ENCODE measurements around the gene SH3BP2. TPM values are rescaled to one million over a fixed set of nuclear protein-coding genes. Genes with fewer than 3 reads are reported as not detected.
"Not testable (repeated sequence)": the region's sequence is repeated elsewhere in the genome, so short reads cannot be mapped to it uniquely, and the experiment has no call there.

SH3BP2 gene
- total RNA-seq, 4 donors from 2014 or later = 54.8 to 208 (median 102) TPM

- Histone ChIP-seq H3K4me1 (peaks cover 0 to 8% (median 3%) of the 10 kb centered on the region in 4 donors), H3K36me3 (no peaks in the 10 kb centered on the region), H3K27ac (no peak overlapping the region), H3K4me3 (no peak overlapping the region), H3K9me3 (no peaks in the 10 kb centered on the region), H3K27me3 (no peaks in the 10 kb centered on the region)
- DNase-seq = peak in 1 of 3 donors; percentile 28
- no peak for TF ChIP-seq POLR2A (IDR thresholded peaks at IDR 0.05)
- TF ChIP-seq, protein P1, sequence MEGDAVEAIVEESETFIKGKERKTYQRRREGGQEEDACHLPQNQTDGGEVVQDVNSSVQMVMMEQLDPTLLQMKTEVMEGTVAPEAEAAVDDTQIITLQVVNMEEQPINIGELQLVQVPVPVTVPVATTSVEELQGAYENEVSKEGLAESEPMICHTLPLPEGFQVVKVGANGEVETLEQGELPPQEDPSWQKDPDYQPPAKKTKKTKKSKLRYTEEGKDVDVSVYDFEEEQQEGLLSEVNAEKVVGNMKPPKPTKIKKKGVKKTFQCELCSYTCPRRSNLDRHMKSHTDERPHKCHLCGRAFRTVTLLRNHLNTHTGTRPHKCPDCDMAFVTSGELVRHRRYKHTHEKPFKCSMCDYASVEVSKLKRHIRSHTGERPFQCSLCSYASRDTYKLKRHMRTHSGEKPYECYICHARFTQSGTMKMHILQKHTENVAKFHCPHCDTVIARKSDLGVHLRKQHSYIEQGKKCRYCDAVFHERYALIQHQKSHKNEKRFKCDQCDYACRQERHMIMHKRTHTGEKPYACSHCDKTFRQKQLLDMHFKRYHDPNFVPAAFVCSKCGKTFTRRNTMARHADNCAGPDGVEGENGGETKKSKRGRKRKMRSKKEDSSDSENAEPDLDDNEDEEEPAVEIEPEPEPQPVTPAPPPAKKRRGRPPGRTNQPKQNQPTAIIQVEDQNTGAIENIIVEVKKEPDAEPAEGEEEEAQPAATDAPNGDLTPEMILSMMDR (IDR thresholded peaks at IDR 0.05) = no peak
Measured at GRCh38 chr4:2767046-2767704, 25.7 kb upstream of the SH3BP2 start.

- DNase-seq = no peak
- peaks cover 0 to 8% (median 3%) of the 10 kb centered on the region in 4 donors for H3K4me1 ChIP-seq
- H3K9me3 ChIP-seq = no peaks in the 10 kb centered on the region
- no peaks in the 10 kb centered on the region for H3K36me3 ChIP-seq
- no peaks in the 10 kb centered on the region for H3K27me3 ChIP-seq
- no peak overlapping the region for H3K27ac ChIP-seq
- no peak overlapping the region for H3K4me3 ChIP-seq
- no peak for TF ChIP-seq POLR2A (IDR thresholded peaks at IDR 0.05)
- TF ChIP-seq, protein P1 (IDR thresholded peaks at IDR 0.05) = no peak
Measured at GRCh38 chr4:2767705-2768074, 25.2 kb upstream of the SH3BP2 start.

DNA sequence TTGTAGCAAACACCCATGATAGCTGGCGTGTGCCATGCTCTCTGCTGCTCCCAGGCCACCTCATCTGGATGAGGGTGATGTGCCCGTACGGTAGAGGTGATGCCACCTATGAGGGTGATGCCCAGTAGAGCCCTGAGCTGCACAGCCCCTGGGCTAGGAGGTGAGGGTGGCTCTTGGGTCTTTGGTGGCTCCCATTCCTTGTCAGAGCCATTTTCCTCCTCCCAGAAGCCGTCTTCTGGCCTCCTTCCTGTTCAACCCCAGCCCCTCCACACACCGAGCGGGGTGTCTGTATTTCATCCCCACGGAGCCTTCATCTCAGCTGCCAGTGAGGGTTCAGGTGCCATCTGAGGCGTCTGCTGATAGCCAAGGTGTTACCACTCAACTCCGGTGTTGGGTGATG is 24.8 kb upstream of the SH3BP2 start:
- H3K36me3 ChIP-seq = no peaks in the 10 kb centered on the region
- DNase-seq = peak in 1 of 3 donors; percentile 10
- H3K4me3 ChIP-seq = no peak overlapping the region
- H3K9me3 ChIP-seq = no peaks in the 10 kb centered on the region
- no peaks in the 10 kb centered on the region for H3K27me3 ChIP-seq
- H3K4me1 ChIP-seq = peaks cover 0 to 8% (median 3%) of the 10 kb centered on the region in 4 donors
- no peak overlapping the region for H3K27ac ChIP-seq
- TF ChIP-seq, protein P1 (IDR thresholded peaks at IDR 0.05) = no peak
- no peak for TF ChIP-seq POLR2A (IDR thresholded peaks at IDR 0.05)

- H3K27ac ChIP-seq = no peak overlapping the region
- no peaks in the 10 kb centered on the region for H3K27me3 ChIP-seq
- peak in 1 of 3 donors; percentile 44 for DNase-seq
- no peaks in the 10 kb centered on the region for H3K36me3 ChIP-seq
- H3K4me3 ChIP-seq = no peak overlapping the region
- TF ChIP-seq, protein P1 (IDR thresholded peaks at IDR 0.05) = no peak
- TF ChIP-seq POLR2A (IDR thresholded peaks at IDR 0.05) = no peak
- peaks cover 0 to 2% (median under 1%) of the 10 kb centered on the region in 4 donors for H3K4me1 ChIP-seq
- H3K9me3 ChIP-seq = no peaks in the 10 kb centered on the region
Measured at GRCh38 chr4:2768921-2769336, 24.0 kb upstream of the SH3BP2 start.

DNA sequence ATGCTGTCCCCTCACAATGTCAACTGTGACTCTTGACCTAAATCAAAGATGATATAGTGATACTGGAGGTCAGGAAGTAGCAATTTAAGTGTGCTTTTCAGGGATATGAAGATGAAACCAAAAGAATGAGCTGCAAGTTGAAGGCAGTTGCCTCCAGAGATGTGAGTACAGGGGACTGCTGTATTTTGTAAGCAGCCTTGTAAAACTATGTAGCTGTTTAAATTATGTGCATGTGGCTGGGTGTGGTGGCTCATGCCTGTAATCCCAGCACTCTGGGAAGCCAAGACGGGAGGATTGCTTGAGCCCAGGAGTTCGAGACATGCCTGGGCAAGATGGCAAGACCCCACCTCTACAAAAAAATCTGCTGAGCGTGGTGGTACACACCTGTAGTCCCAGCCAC is 21.6 kb upstream of the SH3BP2 start:
- Histone ChIP-seq H3K9me3 (no peaks in the 10 kb centered on the region), H3K4me1 (no peaks in the 10 kb centered on the region), H3K36me3 (no peaks in the 10 kb centered on the region), H3K4me3 (no peak overlapping the region), H3K27me3 (no peaks in the 10 kb centered on the region), H3K27ac (no peak overlapping the region)
- TF ChIP-seq POLR2A (IDR thresholded peaks at IDR 0.05) = no peak
- TF ChIP-seq, protein P1 (IDR thresholded peaks at IDR 0.05) = no peak
- peak in 1 of 3 donors; percentile 23 for DNase-seq

DNA sequence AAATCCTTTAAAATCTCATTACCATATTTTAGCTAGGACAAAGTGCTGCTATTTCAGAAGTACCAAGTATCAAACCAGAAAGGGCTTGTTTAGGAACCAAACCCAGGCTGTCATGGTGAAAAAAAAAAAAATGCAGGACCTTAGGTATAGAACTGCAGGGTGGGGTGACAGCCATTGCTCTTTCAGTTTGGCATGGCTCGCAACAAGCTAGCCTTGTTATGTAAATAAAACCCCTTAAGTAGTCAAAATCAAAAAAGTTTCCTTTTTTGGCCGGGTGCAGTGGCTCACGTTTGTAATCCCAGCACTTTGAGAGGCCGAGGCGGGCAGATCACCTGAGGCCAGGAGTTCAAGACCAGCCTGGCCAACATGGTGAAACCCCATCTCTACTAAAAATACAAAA is 12.2 kb upstream of the SH3BP2 start:
- H3K27ac ChIP-seq, H3K4me3 ChIP-seq, DNase-seq, H3K27me3 ChIP-seq, H3K36me3 ChIP-seq, H3K9me3 ChIP-seq, H3K4me1 ChIP-seq: not testable (repeated sequence)

All from Peyer's patch (tissue), 4 donors.